Activated naive CD4-positive, alpha-beta T cell treated with anti-CD3 and anti-CD28 coated beads for 36 hours (primary cell): Measurements from ENCODE around the gene HOXD8. TPM values are rescaled to one million over a fixed set of nuclear protein-coding genes. Genes with fewer than 3 reads are reported as not detected.

Source experiments
- CTCF ChIA-PET: fragments of 350-600 bp; sonication (Branson Sonifier 250); formaldehyde crosslinking; loops from one replicate; lab custom pipeline; 2021; ENCODE audit warnings: antibody characterized with exemption; lab: Charles Lee
- DNase-seq: peaks from one replicate; pipeline ENCODE4 v3.0.0-alpha.2; 2020
- H3K27ac Mint-ChIP-seq: one replicate; pipeline ENCODE4 v1.8.0; 2021; ENCODE audit warnings: mild to moderate bottlenecking, mixed read lengths
- H3K27me3 Mint-ChIP-seq: one replicate; pipeline ENCODE4 v1.8.0; 2021; ENCODE audit warnings: low read depth, mixed read lengths
- H3K36me3 Mint-ChIP-seq: one replicate; pipeline ENCODE4 v1.8.0; 2021; ENCODE audit warnings: low read depth, mixed read lengths
- H3K4me1 Mint-ChIP-seq: one replicate; pipeline ENCODE4 v1.8.0; 2021; ENCODE audit warnings: low read depth, mixed read lengths
- H3K4me3 Mint-ChIP-seq: one replicate; pipeline ENCODE4 v1.8.0; 2021; ENCODE audit warnings: mild to moderate bottlenecking, moderate library complexity, mixed read lengths
- H3K9me3 Mint-ChIP-seq: one replicate; pipeline ENCODE4 v1.8.0; 2021; ENCODE audit warnings: mixed read lengths
- intact Hi-C: fragments of 100-400 bp; cut with micrococcal nuclease; formaldehyde crosslinking; loops from one replicate; pipeline ENCODE4 v1.15.1; 2023
- total RNA-seq, 2 experiments: library from RNA; stranded (reverse); gene quantifications; one replicate each; pipeline ENCODE4 v1.2.3, GENCODE V29; 2021

Gene HOXD8
- total RNA-seq, 2 experiments from 2014 or later: not detected

DNA sequence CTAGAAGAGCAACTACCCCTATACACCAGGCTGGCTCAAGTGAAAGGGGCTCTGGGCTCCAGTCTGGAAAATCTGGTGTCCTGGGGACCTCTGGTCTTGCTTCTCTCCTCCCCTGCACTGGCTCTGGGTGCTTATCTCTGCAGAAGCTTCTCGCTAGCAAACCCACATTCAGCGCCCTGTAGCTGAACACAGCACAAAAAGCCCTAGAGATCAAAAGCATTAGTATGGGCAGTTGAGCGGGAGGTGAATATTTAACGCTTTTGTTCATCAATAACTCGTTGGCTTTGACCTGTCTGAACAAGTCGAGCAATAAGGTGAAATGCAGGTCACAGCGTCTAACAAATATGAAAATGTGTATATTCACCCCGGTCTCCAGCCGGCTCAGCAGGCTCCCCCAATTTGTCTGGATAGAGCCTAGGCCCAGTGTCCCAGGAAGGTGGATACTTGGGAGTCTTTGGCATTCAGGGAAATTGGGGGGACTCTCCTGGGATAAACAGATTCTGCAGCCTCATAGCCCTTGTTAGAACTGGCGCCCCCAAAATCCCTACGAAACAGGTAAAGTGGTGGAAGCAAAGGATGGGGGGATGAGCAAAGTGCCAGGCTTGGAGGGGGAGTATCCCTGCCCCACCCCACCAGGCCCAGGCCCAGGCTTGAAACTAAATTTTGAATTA is 19.4 kb downstream of the HOXD8 start:
- intact Hi-C loops: no loop called here
- H3K36me3 Mint-ChIP-seq: no peaks in the 10 kb centered on the region
- no peak for DNase-seq
- peaks cover 84% of the 10 kb centered on the region for H3K27me3 Mint-ChIP-seq
- H3K4me1 Mint-ChIP-seq: peaks cover 17% of the 10 kb centered on the region
- no peak overlapping the region for H3K27ac Mint-ChIP-seq
- H3K9me3 Mint-ChIP-seq: no peaks in the 10 kb centered on the region
- CTCF ChIA-PET: interaction anchor here (0.6 kb wide), 1 partner anchor 300 kb away, joined by 3 read pairs; no protein-coding TSS in a partner anchor
- H3K4me3 Mint-ChIP-seq: no peak overlapping the region

DNA sequence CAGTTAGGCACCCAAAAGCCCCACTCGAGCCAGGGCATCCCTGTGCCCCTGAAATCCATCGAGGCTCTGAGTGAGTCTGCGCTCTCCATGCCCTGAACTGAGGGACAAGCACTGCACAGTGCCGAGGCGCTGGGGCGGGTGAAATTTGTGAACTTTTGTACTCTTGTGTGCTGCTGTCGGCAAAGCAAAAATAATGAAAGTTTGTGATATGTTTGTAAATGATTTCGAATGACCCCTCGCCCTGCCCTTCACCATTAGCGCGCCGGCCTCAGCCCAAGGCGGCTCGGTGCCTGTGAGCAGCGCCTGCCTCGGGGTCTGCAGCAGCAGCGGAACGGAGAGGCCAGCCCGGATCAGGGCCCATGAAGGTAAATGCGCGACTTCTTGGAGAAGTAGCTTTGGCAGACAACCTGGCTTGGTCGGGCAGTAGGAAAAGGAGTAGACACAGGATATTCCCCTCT is 20.0 kb downstream of the HOXD8 start:
- Mint-ChIP-seq H3K9me3 (no peaks in the 10 kb centered on the region), H3K4me3 (no peak overlapping the region), H3K27me3 (peaks cover 86% of the 10 kb centered on the region), H3K27ac (no peak overlapping the region), H3K36me3 (no peaks in the 10 kb centered on the region), H3K4me1 (peaks cover 17% of the 10 kb centered on the region)
- intact Hi-C loops: no loop called here
- CTCF ChIA-PET: no interaction called here
- DNase-seq: no peak

DNA sequence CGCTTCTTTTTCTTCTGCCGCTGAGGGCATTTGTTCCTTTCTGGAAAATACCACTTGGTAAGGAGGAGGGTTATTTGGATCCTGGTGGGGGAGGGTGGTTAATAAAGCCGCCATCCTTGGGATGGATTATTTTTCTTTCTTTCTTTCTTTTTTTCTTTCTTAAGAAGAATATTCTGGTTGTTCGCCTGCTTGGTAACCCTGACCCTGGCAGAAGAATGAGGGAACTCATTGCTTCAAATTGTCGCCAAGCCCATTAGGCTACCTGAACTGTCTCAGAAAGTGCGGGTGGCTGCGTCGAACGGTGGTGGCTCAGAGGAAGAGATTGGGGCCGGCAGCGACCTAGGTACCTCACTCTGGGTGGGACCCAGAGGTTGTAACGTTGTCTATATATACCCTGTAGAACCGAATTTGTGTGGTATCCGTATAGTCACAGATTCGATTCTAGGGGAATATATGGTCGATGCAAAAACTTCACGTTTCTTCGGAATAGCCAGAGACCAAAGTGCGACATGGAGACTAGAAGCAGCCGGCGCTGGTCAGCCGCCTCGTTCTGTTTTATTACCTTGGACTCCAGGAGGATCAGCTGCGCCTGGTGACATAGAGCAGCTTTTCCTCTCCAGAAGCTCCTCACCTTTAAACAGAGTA is 20.6 kb downstream of the HOXD8 start:
- no peaks in the 10 kb centered on the region for H3K36me3 Mint-ChIP-seq
- no peak for DNase-seq
- peaks cover 85% of the 10 kb centered on the region for H3K27me3 Mint-ChIP-seq
- CTCF ChIA-PET: interaction anchor here (1.0 to 1.8 kb wide), 4 partner anchors 9 to 305 kb away, joined by 3 to 6 read pairs (median 6); no protein-coding TSS in a partner anchor
- intact Hi-C loops: no loop called here
- H3K27ac Mint-ChIP-seq: no peak overlapping the region
- no peaks in the 10 kb centered on the region for H3K9me3 Mint-ChIP-seq
- H3K4me3 Mint-ChIP-seq: no peak overlapping the region
- peaks cover 17% of the 10 kb centered on the region for H3K4me1 Mint-ChIP-seq

DNA sequence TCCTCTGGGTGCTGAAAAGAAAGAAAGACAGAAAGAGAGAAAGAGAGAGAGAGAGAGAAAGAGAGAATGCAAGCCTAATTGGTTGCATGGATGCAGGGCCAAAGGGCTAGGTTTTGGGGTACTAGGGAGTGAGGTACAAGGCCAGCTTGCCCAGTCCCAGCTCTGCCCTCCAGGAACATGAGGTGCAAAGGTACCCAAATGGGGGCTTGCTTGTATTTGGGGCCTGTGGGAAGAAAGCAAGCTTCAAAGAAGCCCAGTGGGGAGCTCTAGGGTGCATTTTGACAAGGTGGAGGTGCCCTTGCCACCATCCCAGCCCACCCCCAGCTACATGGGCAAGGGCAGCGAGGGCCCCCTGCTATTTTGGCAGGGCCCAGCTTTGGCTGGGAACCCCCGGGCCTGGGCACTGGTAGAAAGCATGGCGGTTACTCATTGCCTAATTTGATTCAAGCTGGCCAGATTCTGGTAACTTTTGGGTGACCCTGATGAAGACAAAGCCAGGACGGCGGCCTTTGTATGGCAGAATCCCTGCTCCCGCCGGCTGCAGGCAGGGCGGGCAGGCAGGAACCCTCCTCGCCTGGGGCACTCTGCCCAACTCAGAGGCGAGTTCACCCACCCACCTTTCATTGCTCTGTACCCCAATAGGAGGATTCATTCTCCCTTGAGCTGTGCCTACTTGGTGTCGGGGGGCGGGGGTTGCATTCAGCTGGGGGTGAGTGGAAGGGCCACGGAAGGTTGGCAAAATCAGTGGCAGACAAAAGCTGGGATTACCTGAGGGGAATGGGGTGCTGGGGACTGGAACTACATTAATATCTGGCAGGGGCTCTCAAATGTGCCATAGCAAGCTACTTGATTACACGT is 21.3 kb downstream of the HOXD8 start:
- H3K36me3 Mint-ChIP-seq: no peaks in the 10 kb centered on the region
- no peak overlapping the region for H3K27ac Mint-ChIP-seq
- intact Hi-C loops: no loop called here
- no peaks in the 10 kb centered on the region for H3K9me3 Mint-ChIP-seq
- DNase-seq: no peak
- peaks cover 84% of the 10 kb centered on the region for H3K27me3 Mint-ChIP-seq
- CTCF ChIA-PET: interaction anchor here (0.6 to 1.8 kb wide), 5 partner anchors 10 to 782 kb away, joined by 3 to 6 read pairs (median 5); no protein-coding TSS in a partner anchor
- peaks cover 17% of the 10 kb centered on the region for H3K4me1 Mint-ChIP-seq
- H3K4me3 Mint-ChIP-seq: no peak overlapping the region

DNA sequence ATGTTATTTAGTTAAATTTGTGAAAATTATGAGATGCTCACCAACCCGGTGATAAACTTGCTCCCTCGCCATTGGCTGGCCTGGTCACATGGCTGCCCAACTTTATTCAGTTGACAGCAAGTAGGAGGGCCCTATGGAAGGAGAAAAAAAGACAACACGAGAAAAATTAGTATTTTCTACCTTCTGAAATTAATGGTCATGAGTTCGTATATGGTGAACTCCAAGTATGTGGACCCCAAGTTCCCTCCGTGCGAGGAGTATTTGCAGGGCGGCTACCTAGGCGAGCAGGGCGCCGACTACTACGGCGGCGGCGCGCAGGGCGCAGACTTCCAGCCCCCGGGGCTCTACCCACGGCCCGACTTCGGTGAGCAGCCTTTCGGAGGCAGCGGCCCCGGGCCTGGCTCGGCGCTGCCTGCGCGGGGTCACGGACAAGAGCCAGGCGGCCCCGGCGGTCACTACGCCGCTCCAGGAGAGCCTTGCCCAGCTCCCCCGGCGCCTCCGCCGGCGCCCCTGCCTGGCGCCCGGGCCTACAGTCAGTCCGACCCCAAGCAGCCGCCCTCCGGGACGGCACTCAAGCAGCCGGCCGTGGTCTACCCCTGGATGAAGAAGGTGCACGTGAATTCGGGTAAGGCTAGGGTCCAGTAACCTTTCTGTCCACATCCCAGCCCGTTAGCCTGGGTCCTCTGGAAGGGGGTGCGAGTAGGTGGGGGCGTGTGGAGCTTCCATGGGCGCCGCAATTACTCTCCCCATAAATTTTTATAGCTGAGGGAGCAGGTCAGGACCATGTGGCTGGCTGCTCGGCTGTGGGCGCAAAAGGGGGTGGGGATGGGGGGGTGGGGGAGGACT is 22.2 kb downstream of the HOXD8 start, which contains the start of gene HOXD4:
Gene HOXD4, plus strand, starts transcription at position 109 of the 846 bp plus-strand sequence. Its CDS starts 84 bp downstream, at position 193.
- Mint-ChIP-seq H3K27me3 (peaks cover 85% of the 10 kb centered on the region), H3K27ac (no peak within 1 kb of the TSS), H3K9me3 (no peaks in the 10 kb centered on the region), H3K36me3 (no peaks in the 10 kb centered on the region), H3K4me1 (peaks cover 18% of the 10 kb centered on the region), H3K4me3 (no peak within 1 kb of the TSS)
- intact Hi-C loops: no loop called here
- DNase-seq: no peak
- CTCF ChIA-PET: interaction anchor here (1.0 to 1.8 kb wide), 4 partner anchors 11 to 303 kb away, joined by 4 to 6 read pairs (median 6); no protein-coding TSS in a partner anchor

DNA sequence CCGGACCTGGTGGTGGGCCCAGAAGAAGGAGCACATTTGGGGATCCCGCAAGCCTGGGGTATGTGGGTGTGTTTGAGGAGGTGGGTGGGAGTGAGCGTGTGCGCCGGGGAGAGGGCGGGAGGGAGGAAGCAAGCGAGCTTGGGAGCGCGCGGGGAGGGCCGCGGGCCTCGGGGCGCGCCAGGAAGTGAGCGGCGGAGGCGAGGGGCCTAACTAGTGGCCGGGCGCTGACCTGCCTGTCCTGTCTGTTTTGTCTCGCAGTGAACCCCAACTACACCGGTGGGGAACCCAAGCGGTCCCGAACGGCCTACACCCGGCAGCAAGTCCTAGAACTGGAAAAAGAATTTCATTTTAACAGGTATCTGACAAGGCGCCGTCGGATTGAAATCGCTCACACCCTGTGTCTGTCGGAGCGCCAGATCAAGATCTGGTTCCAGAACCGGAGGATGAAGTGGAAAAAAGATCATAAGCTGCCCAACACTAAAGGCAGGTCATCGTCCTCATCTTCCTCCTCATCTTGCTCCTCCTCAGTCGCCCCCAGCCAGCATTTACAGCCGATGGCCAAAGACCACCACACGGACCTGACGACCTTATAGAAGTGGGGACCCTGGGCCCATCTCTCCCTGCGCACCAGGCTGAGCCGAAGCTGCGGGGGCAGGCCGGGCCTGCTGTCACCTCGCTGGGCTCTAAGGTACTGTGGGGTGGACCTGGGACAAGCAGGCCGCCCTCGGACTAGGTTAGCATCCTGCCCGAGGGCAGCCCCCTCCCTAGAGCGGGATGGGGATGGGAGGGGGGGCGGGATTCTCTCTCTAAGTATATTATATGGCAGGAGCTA is 23.1 kb downstream of the HOXD8 start:
- intact Hi-C loops: no loop called here
- peaks cover 19% of the 10 kb centered on the region for H3K4me1 Mint-ChIP-seq
- no peak overlapping the region for H3K4me3 Mint-ChIP-seq
- no peak for DNase-seq
- CTCF ChIA-PET: interaction anchor here (0.8 to 1.0 kb wide), 2 partner anchors 20 to 32 kb away, joined by 3 to 4 read pairs; no protein-coding TSS in a partner anchor
- no peak overlapping the region for H3K27ac Mint-ChIP-seq
- H3K27me3 Mint-ChIP-seq: peaks cover 80% of the 10 kb centered on the region
- H3K36me3 Mint-ChIP-seq: no peaks in the 10 kb centered on the region
- H3K9me3 Mint-ChIP-seq: no peaks in the 10 kb centered on the region

DNA sequence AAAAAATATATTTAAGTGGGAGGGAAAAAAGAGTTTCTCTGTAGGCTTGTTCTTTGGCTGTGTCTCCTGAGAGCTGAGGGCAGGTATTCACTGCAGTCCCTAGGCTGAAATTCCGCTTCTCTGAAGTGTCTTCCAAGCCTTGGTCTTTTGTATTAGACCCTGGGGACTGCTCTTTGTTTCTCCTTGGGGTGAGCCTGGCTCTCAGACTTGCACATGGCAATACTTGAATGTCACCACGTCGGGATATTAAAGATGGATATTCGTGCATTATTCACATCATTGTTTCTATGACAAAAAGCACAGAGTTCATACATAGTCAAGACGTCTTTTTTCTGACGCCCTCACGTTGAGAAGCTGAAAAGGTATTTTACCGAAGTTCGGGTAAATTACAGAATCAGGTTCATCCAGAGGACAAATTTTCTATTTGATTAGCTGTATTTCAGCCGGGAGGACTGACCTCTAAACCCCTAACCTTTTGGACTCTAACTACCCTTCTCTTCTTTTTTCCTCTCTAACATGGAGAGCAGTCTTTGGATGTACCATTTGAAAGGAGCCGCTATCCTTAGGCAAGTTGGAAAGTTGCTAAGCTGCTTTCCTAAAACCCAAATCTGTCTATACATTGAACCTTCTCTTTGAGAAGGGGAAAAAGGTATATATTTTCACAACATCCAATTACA is 25.2 kb downstream of the HOXD8 start:
- Mint-ChIP-seq H3K4me3 (no peak overlapping the region), H3K27me3 (peaks cover 74% of the 10 kb centered on the region), H3K27ac (no peak overlapping the region), H3K36me3 (no peaks in the 10 kb centered on the region), H3K4me1 (peaks cover 26% of the 10 kb centered on the region), H3K9me3 (no peaks in the 10 kb centered on the region)
- intact Hi-C loops: no loop called here
- CTCF ChIA-PET: interaction anchor here (0.6 to 1.4 kb wide), 4 partner anchors 10 to 576 kb away, joined by 3 to 4 read pairs (median 4); no protein-coding TSS in a partner anchor
- DNase-seq: no peak

DNA sequence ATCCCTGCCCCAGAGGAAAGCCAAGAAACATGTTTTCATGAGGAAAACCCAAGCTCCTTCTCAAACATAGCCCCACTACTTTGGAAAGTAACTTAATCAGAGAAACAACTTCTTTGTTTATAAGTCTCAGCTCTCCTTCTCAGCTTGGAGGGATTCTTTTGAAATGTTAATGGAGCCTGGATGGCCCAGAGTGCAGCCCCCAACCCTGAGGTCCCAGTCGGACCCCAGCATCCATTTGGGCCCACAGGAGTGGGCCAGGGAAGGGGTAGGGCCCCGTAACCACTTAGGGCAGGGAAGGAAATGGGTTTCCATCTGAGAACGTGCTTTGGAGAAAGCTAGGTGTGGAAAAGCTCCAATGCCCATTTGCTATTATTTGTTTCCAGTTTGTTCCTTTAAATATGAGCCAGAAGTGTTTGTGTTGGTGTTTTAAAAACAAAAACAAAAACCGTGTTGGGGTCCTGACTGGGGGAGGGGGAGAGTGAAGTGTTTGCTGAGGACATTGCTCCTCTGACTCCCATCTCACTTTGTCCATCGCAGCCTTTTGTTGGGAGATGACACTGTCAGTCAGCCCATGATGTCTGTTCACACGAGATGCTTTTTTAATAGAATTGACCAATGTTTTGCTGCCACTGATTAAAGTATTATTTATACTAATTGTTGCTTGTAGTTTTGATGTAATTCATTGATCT is 26.0 kb downstream of the HOXD8 start:
- no peak for DNase-seq
- CTCF ChIA-PET: interaction anchor here (0.6 to 1.4 kb wide), 3 partner anchors 10 to 301 kb away, joined by 3 to 4 read pairs (median 4); no protein-coding TSS in a partner anchor
- Mint-ChIP-seq H3K36me3 (no peaks in the 10 kb centered on the region), H3K27me3 (peaks cover 73% of the 10 kb centered on the region), H3K4me1 (peaks cover 30% of the 10 kb centered on the region), H3K9me3 (no peaks in the 10 kb centered on the region), H3K27ac (no peak overlapping the region), H3K4me3 (no peak overlapping the region)
- intact Hi-C loops: no loop called here

DNA sequence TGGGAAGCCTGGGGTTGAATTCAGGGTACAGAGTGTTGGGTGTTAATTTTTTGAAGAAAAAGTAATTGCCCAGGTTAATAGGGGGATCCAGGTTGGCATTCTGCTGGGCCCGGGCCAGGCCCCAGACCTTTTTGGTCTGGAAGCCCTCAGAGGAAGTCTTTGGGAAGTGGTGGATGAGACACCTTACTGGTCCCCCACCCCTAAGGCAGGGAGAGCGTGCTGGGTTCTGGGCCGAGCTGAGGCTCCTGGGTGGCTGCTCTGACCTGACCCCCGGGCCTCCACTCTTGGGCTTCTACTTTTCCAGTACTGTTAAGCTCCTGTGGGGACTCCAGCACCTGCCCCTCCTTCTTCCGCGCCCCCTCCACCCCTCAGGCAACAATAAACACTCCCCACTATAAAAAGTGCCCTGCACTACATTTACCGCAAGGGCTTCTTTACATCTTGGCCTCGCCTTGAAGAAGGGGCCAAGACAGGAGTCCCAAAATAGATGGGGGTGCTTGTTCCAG is 26.8 kb downstream of the HOXD8 start:
- Mint-ChIP-seq H3K9me3 (no peaks in the 10 kb centered on the region), H3K27me3 (peaks cover 72% of the 10 kb centered on the region), H3K4me1 (peaks cover 31% of the 10 kb centered on the region), H3K27ac (no peak overlapping the region), H3K36me3 (no peaks in the 10 kb centered on the region), H3K4me3 (no peak overlapping the region)
- intact Hi-C loops: no loop called here
- no peak for DNase-seq
- CTCF ChIA-PET: interaction anchor here (0.6 kb wide), 1 partner anchor 302 kb away, joined by 3 read pairs; no protein-coding TSS in a partner anchor
